IPS DF 19.7 (cell line): ENCODE results near the gene OPRM1.

Experiments
- DNase-seq: peaks from one replicate; pipeline ENCODE4 v3.0.0-alpha.2; 2013; ENCODE audit warnings: low read depth, low spot score

OPRM1 gene

GRCh38 chr6:154276810-154277628 is 238.0 kb downstream of the OPRM1 start:
- DNase-seq, result no peak

GRCh38 chr6:154277629-154278017 is 238.6 kb downstream of the OPRM1 start:
- DNase-seq, result no peak

- no peak for DNase-seq
Measured at GRCh38 chr6:154280521-154280920, 241.5 kb downstream of the OPRM1 start.

DNA sequence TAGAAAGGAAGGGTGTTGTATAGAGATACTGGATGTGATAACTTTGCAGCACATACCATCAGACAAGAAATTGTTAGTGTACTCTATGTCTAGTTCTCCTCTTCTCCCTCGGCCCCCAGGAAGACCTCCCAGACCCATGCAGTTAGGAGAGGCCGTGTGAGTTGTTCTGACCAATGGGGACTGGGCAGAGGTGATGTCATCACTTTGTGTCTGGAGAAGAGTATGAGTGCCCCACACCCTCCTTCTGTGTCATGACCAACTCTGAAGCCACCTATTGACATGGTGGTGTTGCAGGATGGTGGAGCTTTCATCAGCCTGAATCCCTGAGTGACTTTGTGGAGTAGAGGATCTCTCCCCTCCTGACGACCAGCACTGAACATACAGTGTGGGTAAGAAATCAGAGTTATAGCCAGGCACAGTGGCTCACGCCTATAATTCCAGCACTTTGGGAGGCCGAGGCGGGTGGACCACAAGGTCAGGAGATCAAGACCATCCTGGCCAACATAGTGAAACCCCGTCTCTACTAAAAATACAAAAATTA is 245.3 kb downstream of the OPRM1 start:
- no peak for DNase-seq

DNA sequence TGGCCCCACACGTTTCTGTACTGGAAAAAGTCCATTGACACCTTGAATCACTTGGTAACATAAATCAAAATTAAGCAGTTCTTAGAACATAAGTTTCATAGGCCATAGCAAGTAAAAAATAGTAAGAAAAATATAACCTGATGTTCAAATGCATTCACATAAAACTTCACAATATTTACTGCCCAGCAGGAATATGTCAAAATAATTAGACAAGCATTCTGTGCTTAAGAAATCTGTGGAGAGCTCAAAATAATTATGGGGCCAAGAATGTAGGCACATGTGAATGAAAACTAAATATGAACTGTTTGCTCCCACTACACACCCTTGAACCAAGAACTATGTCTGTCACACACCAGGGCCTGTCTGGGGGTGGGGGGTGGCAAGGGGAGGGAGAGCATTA is 246.8 kb downstream of the OPRM1 start:
- no peak for DNase-seq

DNA sequence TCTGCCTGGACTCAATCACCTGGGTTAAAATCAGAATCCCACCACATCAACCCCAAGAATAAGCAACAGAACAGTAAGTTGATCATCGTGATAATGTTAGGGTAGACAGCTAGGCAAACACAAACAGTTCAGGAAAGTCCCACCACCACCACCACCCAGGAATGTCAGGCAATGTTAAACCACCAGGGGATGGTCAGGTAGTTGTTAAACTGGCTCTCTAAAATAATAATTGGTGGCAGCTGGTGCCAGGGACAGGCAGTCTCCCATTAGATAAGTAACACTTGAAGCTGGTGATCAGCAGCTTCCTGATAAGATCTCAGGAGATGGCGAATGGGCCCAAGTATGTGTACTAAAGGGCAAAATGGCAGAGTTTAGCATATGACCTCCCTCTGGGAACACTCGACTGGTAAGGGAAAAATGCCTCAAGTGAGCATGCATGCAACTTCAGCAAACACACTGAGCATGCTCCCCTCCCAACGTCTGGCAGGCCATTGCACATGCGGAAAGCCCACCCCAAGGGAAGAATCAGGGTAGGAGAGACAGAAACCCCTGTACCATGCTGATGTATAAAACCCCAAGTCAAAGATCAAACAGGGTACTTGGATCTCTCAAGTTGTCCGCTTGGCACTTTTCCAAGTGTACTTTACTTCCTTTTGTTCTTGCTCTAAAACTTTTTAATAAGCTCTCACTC is 250.9 kb downstream of the OPRM1 start:
- DNase-seq, result no peak

DNA sequence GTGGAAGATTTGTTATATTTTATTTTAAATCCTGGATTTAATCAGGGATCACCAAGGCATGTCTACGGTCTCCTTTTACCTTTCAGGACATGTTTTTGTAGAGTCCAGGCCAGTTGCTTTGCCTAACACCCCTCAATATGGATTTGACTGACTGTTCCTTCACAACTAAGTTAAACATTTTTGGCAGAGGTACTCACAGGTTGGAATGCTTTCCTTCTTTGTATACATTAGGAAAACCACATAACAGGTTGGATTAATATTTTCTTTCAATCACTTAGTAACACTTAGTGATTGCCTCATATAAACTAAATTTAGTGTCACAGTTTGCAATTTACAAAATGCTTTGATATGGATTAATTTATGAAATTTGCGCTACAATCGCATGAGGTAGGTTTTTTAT is 253.0 kb downstream of the OPRM1 start:
- no peak for DNase-seq

GRCh38 chr6:154292855-154293519 is 253.9 kb downstream of the OPRM1 start:
- no peak for DNase-seq

- DNase-seq, result no peak
Measured at GRCh38 chr6:154295733-154296132, 256.7 kb downstream of the OPRM1 start.
